CD4-positive, alpha-beta T cell treated with Interferon alpha-2 for 1 hour (primary cell): ENCODE measurements around the gene MCU.
A peak's percentile ranks its signal among the peaks of the same experiment; 100 is the strongest.
"Not testable (repeated sequence)": the region's sequence is repeated elsewhere in the genome, so short reads cannot be mapped to it uniquely, and the experiment has no call there.

Source experiments
- DNase-seq, 2 donors: peaks; one replicate each; pipeline ENCODE4 v3.0.0-alpha.2; 2020 to 2022

MCU gene

GRCh38 chr10:72855129-72855528, 163.2 kb downstream of the MCU start:
- DNase-seq = no peak

GRCh38 chr10:72855790-72856189, 163.8 kb downstream of the MCU start:
- no peak for DNase-seq

GRCh38 chr10:72858067-72858466, 166.1 kb downstream of the MCU start:
- DNase-seq = no peak

GRCh38 chr10:72862957-72863356, 171.0 kb downstream of the MCU start:
- DNase-seq = no peak

- peak in 1 of 2 donors; percentile 43 for DNase-seq
Measured at GRCh38 chr10:72875250-72876055, 183.5 kb downstream of the MCU start.

- no peak for DNase-seq
Measured at GRCh38 chr10:72879245-72879644, 187.3 kb downstream of the MCU start.

GRCh38 chr10:72881291-72881690, 189.3 kb downstream of the MCU start:
- no peak for DNase-seq

- no peak for DNase-seq
Measured at GRCh38 chr10:72883861-72884260, 191.9 kb downstream of the MCU start.

- no peak for DNase-seq
Measured at GRCh38 chr10:72885953-72886352, 194.0 kb downstream of the MCU start.

GRCh38 chr10:72886621-72887020, 194.7 kb downstream of the MCU start:
- DNase-seq = no peak

GRCh38 chr10:72887043-72887442, 195.1 kb downstream of the MCU start:
- no peak for DNase-seq

GRCh38 chr10:72888151-72888638, 196.3 kb downstream of the MCU start:
- no peak for DNase-seq

- DNase-seq = no peak
Measured at GRCh38 chr10:72889391-72889831, 197.5 kb downstream of the MCU start.

- no peak for DNase-seq
Measured at GRCh38 chr10:72890086-72890485, 198.1 kb downstream of the MCU start.

- DNase-seq = no peak
Measured at GRCh38 chr10:72893136-72893798, 201.3 kb downstream of the MCU start, which contains the start of gene OIT3. TSS of gene OIT3 (plus strand) at chr10:72893739. CDS start at chr10:72893799, 60 bp downstream.

- no peak for DNase-seq
Measured at GRCh38 chr10:72895236-72895850, 203.4 kb downstream of the MCU start.

- DNase-seq = no peak
Measured at GRCh38 chr10:72898616-72899015, 206.7 kb downstream of the MCU start.

GRCh38 chr10:72899545-72899944, 207.6 kb downstream of the MCU start:
- DNase-seq = no peak

GRCh38 chr10:72903941-72904446, 212.1 kb downstream of the MCU start:
- not testable (repeated sequence) for DNase-seq

GRCh38 chr10:72904806-72905205, 212.9 kb downstream of the MCU start:
- no peak for DNase-seq

- DNase-seq = no peak
Measured at GRCh38 chr10:72906446-72906845, 214.5 kb downstream of the MCU start.

GRCh38 chr10:72910705-72911104, 218.8 kb downstream of the MCU start:
- DNase-seq = no peak

GRCh38 chr10:72911758-72912157, 219.8 kb downstream of the MCU start:
- DNase-seq = no peak
